Spinal cord (tissue), 10 donors: Measurements from ENCODE around the gene EID3. TPM values are rescaled to one million over a fixed set of nuclear protein-coding genes. Genes with fewer than 3 reads are reported as not detected.

ENCODE experiments used
- DNase-seq, 6 donors: peaks; one replicate each; pipeline versions ENCODE4 v3.0.0 to v3.0.0-alpha.2; 2013 to 2015; ENCODE audit warnings: low spot score in 6 of 6, low read depth in 4 of 6
- H3K27ac ChIP-seq: one replicate; pipeline ENCODE4 v1.5.1; 2013; ENCODE audit warnings: low read depth, low read length, control low read depth
- H3K27me3 ChIP-seq: one replicate; pipeline ENCODE4 v1.6.1; 2013; ENCODE audit warnings: low read length; ENCODE audit not compliant: control insufficient read depth, insufficient read depth
- H3K36me3 ChIP-seq: one replicate; pipeline ENCODE4 v1.6.1; 2013; ENCODE audit warnings: low read length; ENCODE audit not compliant: control insufficient read depth, insufficient read depth
- H3K4me1 ChIP-seq: one replicate; pipeline ENCODE4 v1.6.1; 2013; ENCODE audit warnings: low read length; ENCODE audit not compliant: control insufficient read depth, insufficient read depth
- H3K4me3 ChIP-seq: one replicate; pipeline ENCODE4 v1.5.1; 2013; ENCODE audit warnings: low read depth, low read length, control low read depth
- H3K9me3 ChIP-seq: one replicate; pipeline ENCODE4 v1.6.1; 2013; ENCODE audit warnings: low read length; ENCODE audit not compliant: control insufficient read depth, insufficient read depth
- WGBS: methylation state at CpG from one replicate; pipeline ENCODE4 v1.1.5; 2013; ENCODE audit warnings: missing lambda C conversion rate; ENCODE audit not compliant: insufficient coverage; 5-methylcytosine and 5-hydroxymethylcytosine counted together
- polyA plus RNA-seq, 2 donors: library from polyadenylated mRNA; unstranded; fragments of 120-200 nt; gene quantifications; one replicate each; pipeline ENCODE4 v1.2.1, GENCODE V29; 2013; ENCODE audit not compliant: insufficient read length in 2 of 2
- total RNA-seq, 2 donors: library from RNA; depleted of rRNA in 1 of 2; stranded (reverse); fragments of 120-200 nt in 1 of 2; fragments of >200 nt in 1 of 2; gene quantifications; one replicate each; pipeline versions ENCODE4 v1.2.3 to v1.2.4, GENCODE V29; 2013 to 2014
- donor health status: healthy.

Gene EID3
- total and polyA plus RNA-seq, 4 donors, result 4.3 to 6.5 (median 5.0) TPM

GRCh38 chr12:104333692-104334255 lies 30.2 kb downstream of the EID3 start:
- no CpG with 5 or more reads among the region's 1 CpG for WGBS
- Histone ChIP-seq H3K4me3 (no peak overlapping the region), H3K9me3 (no peaks in the 10 kb centered on the region), H3K27me3 (no peaks in the 10 kb centered on the region), H3K27ac (no peak overlapping the region), H3K36me3 (peaks cover 14% of the 10 kb centered on the region), H3K4me1 (no peaks in the 10 kb centered on the region)
- no peak for DNase-seq

- H3K4me3 ChIP-seq, result no peak overlapping the region
- no peak for DNase-seq
- WGBS, result 100% methylated on average over 2 of the region's 8 CpGs
- no peaks in the 10 kb centered on the region for H3K27me3 ChIP-seq
- H3K9me3 ChIP-seq, result no peaks in the 10 kb centered on the region
- no peak overlapping the region for H3K27ac ChIP-seq
- peaks cover 15% of the 10 kb centered on the region for H3K36me3 ChIP-seq
- H3K4me1 ChIP-seq, result no peaks in the 10 kb centered on the region
These were observed 31.0 kb downstream of the EID3 start for GRCh38 chr12:104334581-104334980.

- Histone ChIP-seq H3K4me3 (no peak overlapping the region), H3K36me3 (peaks cover 15% of the 10 kb centered on the region), H3K4me1 (peaks cover 4% of the 10 kb centered on the region), H3K27ac (no peak overlapping the region), H3K9me3 (no peaks in the 10 kb centered on the region), H3K27me3 (no peaks in the 10 kb centered on the region)
- no peak for DNase-seq
- WGBS, result no CpG with 5 or more reads among the region's 2 CpGs
These were observed 32.6 kb downstream of the EID3 start for GRCh38 chr12:104336115-104336514.

- Histone ChIP-seq H3K4me1 (peaks cover 11% of the 10 kb centered on the region), H3K27ac (no peak overlapping the region), H3K4me3 (no peak overlapping the region), H3K36me3 (peaks cover 18% of the 10 kb centered on the region), H3K27me3 (no peaks in the 10 kb centered on the region), H3K9me3 (no peaks in the 10 kb centered on the region)
- DNase-seq, result no peak
- WGBS, result no CpG with 5 or more reads among the region's 7 CpGs
These were observed 33.6 kb downstream of the EID3 start for GRCh38 chr12:104337030-104337558.

- H3K4me3 ChIP-seq, result no peak overlapping the region
- H3K27me3 ChIP-seq, result no peaks in the 10 kb centered on the region
- H3K27ac ChIP-seq, result no peak overlapping the region
- peaks cover 15% of the 10 kb centered on the region for H3K36me3 ChIP-seq
- H3K9me3 ChIP-seq, result no peaks in the 10 kb centered on the region
- peaks cover 11% of the 10 kb centered on the region for H3K4me1 ChIP-seq
- WGBS, result 80% methylated on average over 1 of the region's 3 CpGs
- peak in 4 of 6 donors; percentile 26 to 74 (median 48) for DNase-seq
These were observed 36.1 kb downstream of the EID3 start for GRCh38 chr12:104339663-104340062.

- Histone ChIP-seq H3K4me1 (peaks cover 11% of the 10 kb centered on the region), H3K27me3 (no peaks in the 10 kb centered on the region), H3K36me3 (peaks cover 13% of the 10 kb centered on the region), H3K27ac (no peak overlapping the region), H3K9me3 (no peaks in the 10 kb centered on the region), H3K4me3 (no peak overlapping the region)
- WGBS, result no CpG with 5 or more reads among the region's 1 CpG
- peak in 2 of 6 donors; percentile 23 to 26 for DNase-seq
These were observed 36.6 kb downstream of the EID3 start for GRCh38 chr12:104340177-104340576.

GRCh38 chr12:104340925-104341611 lies 37.5 kb downstream of the EID3 start:
- 51% methylated on average over 5 of the region's 6 CpGs for WGBS
- peaks cover 11% of the 10 kb centered on the region for H3K4me1 ChIP-seq
- peak in 3 of 6 donors; percentile 29 to 66 (median 64) for DNase-seq
- no peaks in the 10 kb centered on the region for H3K27me3 ChIP-seq
- no peaks in the 10 kb centered on the region for H3K9me3 ChIP-seq
- no peak overlapping the region for H3K4me3 ChIP-seq
- H3K36me3 ChIP-seq, result peaks cover 10% of the 10 kb centered on the region
- no peak overlapping the region for H3K27ac ChIP-seq

GRCh38 chr12:104342147-104342546 lies 38.6 kb downstream of the EID3 start:
- WGBS, result no CpG with 5 or more reads among the region's 2 CpGs
- Histone ChIP-seq H3K4me1 (peaks cover 11% of the 10 kb centered on the region), H3K27me3 (no peaks in the 10 kb centered on the region), H3K27ac (no peak overlapping the region), H3K4me3 (no peak overlapping the region), H3K36me3 (peaks cover 10% of the 10 kb centered on the region), H3K9me3 (no peaks in the 10 kb centered on the region)
- no peak for DNase-seq

GRCh38 chr12:104342635-104343249 lies 39.2 kb downstream of the EID3 start:
- no peak overlapping the region for H3K4me3 ChIP-seq
- H3K27me3 ChIP-seq, result no peaks in the 10 kb centered on the region
- no peak for DNase-seq
- no peaks in the 10 kb centered on the region for H3K9me3 ChIP-seq
- H3K4me1 ChIP-seq, result peaks cover 11% of the 10 kb centered on the region
- WGBS, result 92% methylated on average over 12 of the region's 12 CpGs
- no peak overlapping the region for H3K27ac ChIP-seq
- H3K36me3 ChIP-seq, result peaks cover 10% of the 10 kb centered on the region
